Measurements from ENCODE around the gene UBE2H. TPM values are rescaled to one million over a fixed set of nuclear protein-coding genes. Genes with fewer than 3 reads are reported as not detected.

The UBE2H gene
- total RNA-seq, 1 donor from 2014 or later = 114 TPM

DNA sequence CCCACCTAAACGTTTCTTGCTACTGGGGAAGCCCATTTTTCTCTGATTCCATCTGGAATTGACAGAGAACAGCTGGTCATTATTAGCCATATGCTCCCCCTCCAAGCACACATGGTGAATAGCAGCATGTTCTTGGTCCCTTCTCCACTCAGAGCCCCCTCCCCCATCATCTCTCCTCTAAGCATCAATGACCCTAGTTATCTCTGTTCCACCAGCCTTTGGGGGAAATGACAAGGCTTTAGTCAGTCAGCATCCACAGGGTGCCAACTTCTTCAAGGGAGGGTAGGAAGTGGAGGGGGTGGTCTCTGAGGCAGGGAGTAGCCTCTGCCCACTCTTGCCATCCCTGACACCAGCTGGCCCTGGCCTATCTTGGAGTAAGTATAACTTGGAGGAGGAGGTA is 163.1 kb downstream of the UBE2H start:
- Histone ChIP-seq H3F3A (ENCODE audit: low read depth) (peaks cover 18% of the 10 kb centered on the region), H4K20me1 (ENCODE audit: low read depth) (peaks cover 31% of the 10 kb centered on the region), H3K4me3 (no peak overlapping the region), H3K27me3 (peaks cover 66% of the 10 kb centered on the region), H3K27ac (no peak overlapping the region), H3K79me2 (ENCODE audit: low read depth) (no peaks in the 10 kb centered on the region), H3K4me1 (peaks cover 17% of the 10 kb centered on the region), H3K9me3 (ENCODE audit: low read depth) (no peaks in the 10 kb centered on the region), H3K4me2 (no peak overlapping the region), H3K9ac (no peak overlapping the region), H3K36me3 (no peaks in the 10 kb centered on the region), H2AFZ (replicated peaks) (no peak overlapping the region)
- Mint-ChIP-seq H3K9me3 (no peaks in the 10 kb centered on the region), H3K4me1 (peaks cover 39% of the 10 kb centered on the region), H3K4me3 (no peak overlapping the region), H3K27me3 (ENCODE audit: insufficient read depth, low read depth) (peaks cover 43% of the 10 kb centered on the region), H3K27ac (no peak overlapping the region), H3K36me3 (no peaks in the 10 kb centered on the region)
- DNase-seq (ENCODE audit: low spot score) = no peak
- TF ChIP-seq EZH2phosphoT487 (IDR thresholded peaks at IDR 0.05) = no peak
- TF ChIP-seq EZH2 (IDR thresholded peaks at IDR 0.05) = no peak
- TF ChIP-seq CTCF (IDR thresholded peaks at IDR 0.05) = no peak

GRCh38 chr7:129789000-129789399 is 163.8 kb downstream of the UBE2H start:
- TF ChIP-seq EZH2 (IDR thresholded peaks at IDR 0.05) = no peak
- TF ChIP-seq CTCF (IDR thresholded peaks at IDR 0.05) = no peak
- no peak for TF ChIP-seq EZH2phosphoT487 (IDR thresholded peaks at IDR 0.05)
- no peak overlapping the region for H3K27ac Mint-ChIP-seq
- peaks cover 37% of the 10 kb centered on the region for H4K20me1 ChIP-seq (ENCODE audit: low read depth)
- no peak overlapping the region for H3K4me2 ChIP-seq
- peak overlapping the region; percentile 27 for H3K4me3 Mint-ChIP-seq
- peaks cover 18% of the 10 kb centered on the region for H3F3A ChIP-seq (ENCODE audit: low read depth)
- H2AFZ ChIP-seq (replicated peaks) = no peak overlapping the region
- H3K27me3 Mint-ChIP-seq (ENCODE audit: insufficient read depth, low read depth) = peaks cover 49% of the 10 kb centered on the region
- H3K36me3 Mint-ChIP-seq = no peaks in the 10 kb centered on the region
- H3K79me2 ChIP-seq (ENCODE audit: low read depth) = no peaks in the 10 kb centered on the region
- no peak overlapping the region for H3K9ac ChIP-seq
- H3K36me3 ChIP-seq = no peaks in the 10 kb centered on the region
- no peak overlapping the region for H3K27ac ChIP-seq
- H3K9me3 ChIP-seq (ENCODE audit: low read depth) = no peaks in the 10 kb centered on the region
- H3K4me1 ChIP-seq = peaks cover 17% of the 10 kb centered on the region
- no peak for DNase-seq (ENCODE audit: low spot score)
- no peaks in the 10 kb centered on the region for H3K9me3 Mint-ChIP-seq
- no peak overlapping the region for H3K4me3 ChIP-seq
- peaks cover 37% of the 10 kb centered on the region for H3K4me1 Mint-ChIP-seq
- peaks cover 73% of the 10 kb centered on the region for H3K27me3 ChIP-seq

GRCh38 chr7:129786825-129787563 is 165.8 kb downstream of the UBE2H start:
- no peaks in the 10 kb centered on the region for H3K9me3 ChIP-seq (ENCODE audit: low read depth)
- DNase-seq (ENCODE audit: low spot score) = peak; percentile 44
- no peak overlapping the region for H3K27ac ChIP-seq
- Mint-ChIP-seq H3K27ac (no peak overlapping the region), H3K27me3 (ENCODE audit: insufficient read depth, low read depth) (peaks cover 65% of the 10 kb centered on the region), H3K9me3 (no peaks in the 10 kb centered on the region), H3K4me3 (no peak overlapping the region), H3K4me1 (peaks cover 44% of the 10 kb centered on the region), H3K36me3 (no peaks in the 10 kb centered on the region)
- peaks cover 25% of the 10 kb centered on the region for H3F3A ChIP-seq (ENCODE audit: low read depth)
- TF ChIP-seq EZH2 (IDR thresholded peaks at IDR 0.05) = peak; percentile 38
- TF ChIP-seq CTCF (IDR thresholded peaks at IDR 0.05) = no peak
- H3K4me2 ChIP-seq = peak overlapping the region; percentile 73
- peaks cover 17% of the 10 kb centered on the region for H3K4me1 ChIP-seq
- no peak overlapping the region for H2AFZ ChIP-seq (replicated peaks)
- H3K27me3 ChIP-seq = peaks cover 93% of the 10 kb centered on the region
- H3K4me3 ChIP-seq = no peak overlapping the region
- no peak overlapping the region for H3K9ac ChIP-seq
- H4K20me1 ChIP-seq (ENCODE audit: low read depth) = peaks cover 57% of the 10 kb centered on the region
- H3K79me2 ChIP-seq (ENCODE audit: low read depth) = no peaks in the 10 kb centered on the region
- H3K36me3 ChIP-seq = no peaks in the 10 kb centered on the region

All from neural progenitor cell (in vitro differentiated cells).